Bone marrow (tissue), 2 donors: Measurements from ENCODE around the gene ROBO4.

Experiments used
- DNase-seq, 2 donors: peaks; one replicate each; lab custom pipeline; 2025; lab: John Stamatoyannopoulos, UW

ROBO4 gene

GRCh38 chr11:124918950-124919349 lies 21.3 kb upstream of the ROBO4 start, which contains the start of gene HEPN1:
HEPN1 (plus strand) TSS chr11:124919250.
- DNase-seq = no peak

DNA sequence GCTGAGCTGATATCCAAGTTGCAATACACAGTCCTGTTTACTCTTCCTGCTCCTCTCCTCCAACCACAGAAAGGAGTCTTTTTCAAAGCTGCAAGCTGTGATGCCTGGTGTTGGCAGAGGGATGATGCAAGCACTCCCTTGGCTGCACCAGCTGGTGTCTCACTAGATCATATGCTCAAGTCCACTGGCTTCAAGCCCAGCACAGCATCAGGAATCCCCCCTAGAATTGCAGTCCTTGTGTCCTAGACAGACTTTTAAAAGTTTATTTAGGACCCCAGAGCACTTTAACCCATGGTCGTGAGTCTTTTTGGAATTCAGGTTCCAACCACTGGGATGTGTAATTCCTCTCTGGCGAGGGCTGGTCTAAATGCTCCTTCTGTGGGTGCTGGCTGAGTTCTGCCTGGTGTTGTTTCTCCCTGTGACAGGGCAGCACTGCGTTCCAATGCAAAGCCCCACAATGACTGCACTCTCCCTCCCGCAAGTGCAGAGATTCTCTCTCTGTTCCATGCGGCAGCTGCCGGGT lies 19.5 kb upstream of the ROBO4 start:
- no peak for DNase-seq

DNA sequence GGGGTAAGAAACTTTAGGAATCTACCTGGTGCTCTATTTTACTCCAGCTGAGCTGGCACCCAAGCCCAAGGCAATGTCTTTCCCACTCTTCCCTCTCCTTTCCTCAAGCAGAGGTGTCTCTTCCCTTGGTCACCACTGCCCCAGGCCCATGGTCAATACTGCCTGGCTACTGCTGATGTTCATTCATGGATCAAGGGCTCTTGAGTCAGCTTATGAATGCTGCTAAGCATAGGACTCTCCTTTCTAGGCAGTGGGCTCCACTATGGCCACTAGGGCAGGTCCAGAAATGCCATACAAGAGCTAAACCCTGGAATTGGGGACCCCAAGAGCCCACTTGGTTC lies 18.7 kb upstream of the ROBO4 start:
- DNase-seq = no peak

- DNase-seq = no peak
These were observed 18.1 kb upstream of the ROBO4 start for GRCh38 chr11:124915541-124916369.

- no peak for DNase-seq
These were observed 5.0 kb upstream of the ROBO4 start for GRCh38 chr11:124902616-124903015.

- no peak for DNase-seq
These were observed 2.8 kb upstream of the ROBO4 start for GRCh38 chr11:124900464-124900863.

DNA sequence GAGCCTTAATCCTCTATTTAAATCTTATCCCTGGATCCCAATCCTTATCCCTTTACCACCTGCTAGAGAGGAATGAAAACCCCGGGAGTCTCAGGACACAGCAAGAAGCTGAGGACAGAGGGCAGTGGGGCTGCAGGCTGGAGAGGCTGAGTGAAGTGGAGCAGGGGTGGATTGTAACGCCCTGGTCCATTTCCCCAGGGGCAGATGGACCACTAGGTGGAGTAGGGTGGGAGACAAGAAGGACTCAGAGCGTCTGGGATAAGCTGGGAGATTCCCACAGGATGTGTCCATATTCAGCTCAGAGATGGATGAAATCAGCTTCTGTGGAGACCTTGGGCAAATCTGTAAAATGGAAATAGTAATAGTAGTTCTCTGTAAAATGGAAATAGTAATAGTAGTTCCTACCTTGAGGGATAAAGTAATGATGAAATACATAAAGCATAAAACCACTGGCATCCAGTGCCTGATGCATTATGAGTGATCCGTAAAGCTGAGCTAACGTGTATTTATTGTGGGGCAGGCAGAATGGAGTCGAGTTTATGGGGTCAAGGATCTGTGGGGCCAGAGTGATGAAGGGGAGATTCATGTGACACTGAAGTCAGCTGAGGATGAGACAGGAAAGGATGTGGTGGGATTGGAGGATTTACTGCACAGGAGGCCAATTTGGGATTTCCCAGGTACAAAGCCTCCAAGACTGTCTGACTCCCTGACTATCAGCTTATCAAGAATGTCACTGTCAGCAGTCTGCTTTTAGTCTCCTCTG lies 1.9 kb upstream of the ROBO4 start:
- DNase-seq = no peak

GRCh38 chr11:124898711-124899110 lies 1.0 kb upstream of the ROBO4 start:
- no peak for DNase-seq

DNA sequence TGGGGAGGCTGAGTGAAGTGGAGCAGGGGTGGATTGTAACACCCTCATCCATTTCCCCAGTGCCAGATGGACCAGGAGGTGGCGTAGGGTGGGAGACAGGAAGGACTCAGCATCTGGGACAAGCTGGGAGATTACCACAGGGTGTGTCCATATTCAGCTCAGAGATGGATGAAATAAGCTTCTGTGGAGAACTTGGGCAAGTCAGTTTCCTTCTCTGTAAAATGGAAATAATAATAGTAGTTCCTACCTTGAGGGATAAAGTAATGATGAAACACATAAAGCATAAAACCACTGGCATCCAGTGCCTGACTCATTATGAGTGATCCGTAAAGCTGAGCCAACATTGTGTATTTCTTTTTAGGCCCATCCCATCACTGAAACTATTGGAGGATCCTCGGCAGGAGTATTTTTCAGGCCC lies 607 bp upstream of the ROBO4 start:
- DNase-seq = no peak

GRCh38 chr11:124896821-124897391 lies 759 bp downstream of the ROBO4 start:
- DNase-seq = no peak

- DNase-seq = no peak
These were observed 1.5 kb downstream of the ROBO4 start for GRCh38 chr11:124896071-124896750.

GRCh38 chr11:124895471-124895971 lies 2.1 kb downstream of the ROBO4 start:
- DNase-seq = no peak

DNA sequence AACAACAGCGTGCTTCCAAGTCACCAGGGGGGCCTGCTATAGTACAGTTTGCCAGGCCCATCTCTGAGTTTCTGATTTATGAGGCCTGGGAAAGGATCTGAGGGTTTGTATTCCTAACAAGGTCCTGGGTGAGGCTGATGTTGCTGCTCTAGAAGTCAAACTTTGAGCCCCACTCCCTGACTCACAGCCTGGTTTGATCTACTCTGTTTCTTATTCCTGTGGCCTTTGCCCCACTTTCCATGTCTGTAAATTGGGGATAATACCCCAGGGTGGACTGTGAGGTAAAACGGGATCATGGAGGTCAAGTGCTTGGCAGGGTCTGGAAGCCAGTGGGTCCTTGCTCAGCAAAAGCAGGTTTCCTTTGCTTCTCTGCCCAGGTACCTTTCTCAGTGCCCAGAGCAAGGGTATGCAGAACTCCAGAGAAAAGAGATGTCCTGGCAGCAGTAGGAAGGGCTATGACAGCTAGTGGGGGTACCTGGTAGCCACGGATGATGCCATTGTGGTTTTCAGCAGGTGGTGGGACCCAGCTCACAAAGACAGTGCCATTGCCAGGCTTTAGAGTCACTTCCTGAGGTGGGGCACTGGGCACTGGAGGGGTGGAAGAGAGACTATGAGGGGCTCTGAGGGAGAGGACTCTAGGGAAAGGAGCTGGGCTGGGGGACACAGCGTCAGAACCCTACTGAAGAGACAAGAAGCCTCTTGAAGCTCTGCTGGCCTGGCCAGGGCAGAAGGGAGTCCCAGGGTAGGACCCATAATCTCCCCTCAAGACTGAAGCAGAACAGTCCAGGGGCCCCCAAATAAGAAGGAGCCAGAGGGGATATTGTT lies 2.8 kb downstream of the ROBO4 start:
- no peak for DNase-seq

DNA sequence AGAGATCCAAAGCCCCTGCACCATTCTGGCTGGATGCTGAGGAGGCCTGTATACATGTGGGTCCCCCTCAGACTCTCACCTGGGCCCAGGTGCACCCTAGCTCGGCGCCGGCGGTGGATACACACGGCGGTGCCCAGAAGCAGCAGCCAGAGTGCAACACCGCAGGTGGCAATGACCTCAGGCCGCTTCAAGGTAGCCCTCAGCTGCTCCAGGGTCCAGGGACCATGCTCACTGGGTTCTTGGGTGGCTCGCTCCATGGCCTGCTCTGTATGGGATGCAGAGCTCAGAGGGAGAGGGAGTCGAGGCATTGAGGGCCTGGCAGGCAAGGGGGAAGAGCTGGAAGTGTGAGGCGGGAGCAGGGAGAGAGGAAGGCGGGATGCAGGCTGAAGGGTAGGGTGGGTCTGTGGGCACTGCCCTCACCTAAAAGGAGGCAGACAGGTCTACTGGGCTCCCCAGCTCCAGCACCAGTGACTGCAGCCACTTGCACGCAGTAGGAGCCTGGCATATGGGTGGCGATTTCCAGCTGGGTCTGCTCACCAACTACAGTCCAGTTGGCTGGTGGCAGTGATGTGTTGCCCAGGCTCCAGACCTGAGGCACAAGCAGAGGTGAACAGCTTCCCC lies 3.8 kb downstream of the ROBO4 start:
- DNase-seq = no peak

DNA sequence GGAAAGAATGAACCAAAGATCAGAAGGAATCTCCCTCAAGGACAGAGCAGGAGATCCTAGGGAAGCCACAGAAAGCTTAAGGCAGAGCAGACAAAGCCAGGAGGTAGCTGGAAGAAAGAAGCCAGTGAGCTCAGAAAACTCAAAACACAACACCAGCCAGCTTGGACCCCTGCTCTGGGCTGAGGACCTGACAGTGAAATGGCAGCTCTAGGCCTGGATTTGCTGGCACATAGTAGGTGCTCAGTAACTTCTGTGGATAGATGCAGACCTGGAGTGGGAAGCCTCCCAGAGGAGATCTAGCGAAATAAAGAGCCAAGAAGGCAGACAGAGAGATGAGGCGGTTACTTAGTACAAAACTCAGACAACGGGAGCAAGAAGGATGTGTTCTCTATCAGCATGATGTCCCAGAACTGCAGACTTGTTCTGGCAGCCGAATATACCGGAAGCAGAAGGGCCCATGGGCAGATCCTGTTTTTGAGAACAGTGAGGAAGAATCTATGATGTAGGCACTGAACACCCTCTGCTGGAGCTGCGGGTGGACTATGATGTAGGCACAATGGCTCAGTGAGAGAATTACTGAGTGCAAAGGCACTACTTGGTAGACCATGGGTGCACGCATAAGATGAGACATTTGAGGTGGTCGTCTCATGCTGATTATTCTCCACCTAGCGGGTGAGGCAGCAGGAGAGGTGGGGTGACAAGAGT lies 4.8 kb downstream of the ROBO4 start:
- DNase-seq = peak in 1 of 2 donors; percentile 63

DNA sequence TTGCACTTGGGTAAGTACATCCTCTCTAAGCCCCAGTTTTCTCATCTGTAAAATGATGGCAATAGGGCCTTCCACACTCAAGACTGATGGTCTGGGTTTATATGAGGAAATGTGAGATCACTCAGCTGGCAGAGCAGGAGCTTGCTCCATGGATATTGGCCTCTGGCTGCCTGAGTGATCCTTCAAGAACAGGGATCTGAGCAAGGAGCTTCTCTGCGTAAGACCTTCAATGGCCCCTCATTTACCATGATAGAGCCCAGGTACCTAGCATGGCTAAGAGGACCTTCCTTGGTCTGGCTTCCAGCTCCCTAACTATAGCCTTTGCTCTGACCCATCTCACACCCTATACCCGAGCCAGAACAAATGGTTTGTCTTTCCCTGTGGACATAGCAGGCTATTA lies 5.5 kb downstream of the ROBO4 start:
- DNase-seq = no peak

DNA sequence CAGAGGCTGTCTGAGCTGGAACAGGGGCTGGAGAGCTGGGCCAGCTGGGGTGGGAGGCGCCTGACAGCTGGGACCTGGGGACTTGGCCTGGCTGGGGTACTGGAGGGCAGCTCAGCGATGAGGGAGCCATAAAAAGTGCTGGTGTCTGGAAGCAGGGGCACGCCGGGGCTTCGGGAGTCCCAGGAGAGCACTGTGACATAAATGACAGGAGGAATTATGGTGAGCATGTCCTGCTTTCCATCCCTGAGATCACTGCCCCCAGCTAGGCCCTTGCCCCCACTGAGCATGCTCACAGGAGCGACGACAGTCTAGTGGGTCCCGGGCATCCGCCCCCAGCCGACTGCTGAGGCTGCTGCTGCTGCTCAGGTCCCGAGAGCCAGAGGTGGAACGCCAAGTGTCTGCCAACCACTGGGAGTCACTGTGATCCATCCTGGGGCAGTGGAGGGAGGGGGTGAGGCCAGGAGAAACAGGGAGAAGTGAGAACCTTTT lies 6.2 kb downstream of the ROBO4 start:
- no peak for DNase-seq

- no peak for DNase-seq
These were observed 6.8 kb downstream of the ROBO4 start for GRCh38 chr11:124890683-124891372.

DNA sequence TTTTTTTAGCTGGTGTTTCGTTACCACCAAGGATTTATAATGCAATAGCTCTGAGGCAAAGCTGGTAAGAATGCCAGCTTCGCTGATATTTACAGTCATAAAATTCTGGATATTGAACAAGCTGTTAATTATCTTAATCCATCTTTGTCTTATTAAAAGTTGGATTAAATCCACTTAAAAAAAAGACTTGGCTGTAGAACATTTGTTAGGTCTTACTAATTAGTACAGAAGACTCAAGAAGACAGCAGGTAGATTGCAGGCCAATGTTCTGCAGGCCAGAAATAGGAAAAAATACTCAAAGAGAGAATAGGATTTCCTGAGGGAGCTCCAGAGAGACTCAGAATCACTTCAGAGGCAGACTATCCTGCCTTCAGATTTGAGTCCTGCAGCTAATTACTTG lies 7.5 kb downstream of the ROBO4 start:
- no peak for DNase-seq
